Neural progenitor cell (in vitro differentiated cells): ENCODE data around the gene G3BP1.

ENCODE experiments used
- EZH2 ChIP-seq: fragments of 200-600 bp; sonication (generic); IDR thresholded peaks from 2 replicates; pipeline ENCODE4 v1.6.1; 2017; ENCODE audit warnings: antibody characterized with exemption, mild to moderate bottlenecking, moderate library complexity
- TF ChIP-seq, protein P1 (sequence below): fragments of 200-600 bp; sonication (generic); IDR thresholded peaks from 2 replicates; pipeline ENCODE4 v1.5.1; 2017; ENCODE audit warnings: antibody characterized with exemption, mild to moderate bottlenecking

DNA sequence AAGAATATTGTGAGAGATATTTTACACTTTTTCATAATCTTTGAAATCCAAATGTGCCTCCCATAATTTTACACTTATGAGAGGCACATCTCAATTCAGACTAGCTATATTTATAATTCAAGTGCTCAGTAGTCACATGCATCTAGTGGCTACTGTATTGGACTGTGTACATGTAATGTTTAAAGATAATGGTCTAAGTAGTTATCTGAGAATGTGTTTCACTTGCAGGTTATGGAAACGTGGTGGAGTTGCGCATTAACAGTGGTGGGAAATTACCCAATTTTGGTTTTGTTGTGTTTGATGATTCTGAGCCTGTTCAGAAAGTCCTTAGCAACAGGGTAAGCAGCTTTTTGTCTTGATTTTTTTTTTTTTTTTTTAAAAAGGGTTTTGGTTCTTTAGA, 28.8 kb downstream of the G3BP1 start:
- TF ChIP-seq, protein P1, sequence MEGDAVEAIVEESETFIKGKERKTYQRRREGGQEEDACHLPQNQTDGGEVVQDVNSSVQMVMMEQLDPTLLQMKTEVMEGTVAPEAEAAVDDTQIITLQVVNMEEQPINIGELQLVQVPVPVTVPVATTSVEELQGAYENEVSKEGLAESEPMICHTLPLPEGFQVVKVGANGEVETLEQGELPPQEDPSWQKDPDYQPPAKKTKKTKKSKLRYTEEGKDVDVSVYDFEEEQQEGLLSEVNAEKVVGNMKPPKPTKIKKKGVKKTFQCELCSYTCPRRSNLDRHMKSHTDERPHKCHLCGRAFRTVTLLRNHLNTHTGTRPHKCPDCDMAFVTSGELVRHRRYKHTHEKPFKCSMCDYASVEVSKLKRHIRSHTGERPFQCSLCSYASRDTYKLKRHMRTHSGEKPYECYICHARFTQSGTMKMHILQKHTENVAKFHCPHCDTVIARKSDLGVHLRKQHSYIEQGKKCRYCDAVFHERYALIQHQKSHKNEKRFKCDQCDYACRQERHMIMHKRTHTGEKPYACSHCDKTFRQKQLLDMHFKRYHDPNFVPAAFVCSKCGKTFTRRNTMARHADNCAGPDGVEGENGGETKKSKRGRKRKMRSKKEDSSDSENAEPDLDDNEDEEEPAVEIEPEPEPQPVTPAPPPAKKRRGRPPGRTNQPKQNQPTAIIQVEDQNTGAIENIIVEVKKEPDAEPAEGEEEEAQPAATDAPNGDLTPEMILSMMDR: no peak
- TF ChIP-seq EZH2: no peak
